ENCODE results near the gene RBCK1.

- no peak for TF ChIP-seq CTCF (IDR thresholded peaks at IDR 0.05; ENCODE audit: extremely low read depth in 1 of 2, insufficient read depth in 1 of 2, low read depth in 1 of 2, low read length in 2 of 2)
- no peak for TF ChIP-seq JUN (IDR thresholded peaks at IDR 0.05; ENCODE audit: borderline replicate concordance, insufficient read depth, insufficient read length, low read depth)
- TF ChIP-seq FOS (IDR thresholded peaks at IDR 0.05; ENCODE audit: borderline replicate concordance, insufficient read depth, low read length) = no peak
- TF ChIP-seq POLR2A (IDR thresholded peaks at IDR 0.05; ENCODE audit: low read depth, low read length) = no peak
- no peak for TF ChIP-seq POLR2AphosphoS5 (IDR thresholded peaks at IDR 0.05; ENCODE audit: insufficient read depth, low read depth, low read length)
- TF ChIP-seq EZH2 (IDR thresholded peaks at IDR 0.05; ENCODE audit: borderline replicate concordance, low read depth, low read length, severe bottlenecking) = no peak
- TF ChIP-seq GATA2 (IDR thresholded peaks at IDR 0.05; ENCODE audit: insufficient read depth, insufficient read length, low read depth, low read length) = no peak
- no peak for TF ChIP-seq MYC (IDR thresholded peaks at IDR 0.05; ENCODE audit: low read depth, low read length)
- TF ChIP-seq, protein P1, sequence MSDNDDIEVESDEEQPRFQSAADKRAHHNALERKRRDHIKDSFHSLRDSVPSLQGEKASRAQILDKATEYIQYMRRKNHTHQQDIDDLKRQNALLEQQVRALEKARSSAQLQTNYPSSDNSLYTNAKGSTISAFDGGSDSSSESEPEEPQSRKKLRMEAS (IDR thresholded peaks at IDR 0.05; ENCODE audit: insufficient read depth, insufficient read length) = no peak
Observed at GRCh38 chr20:367486-367887, 40.6 kb upstream of the RBCK1 start.

Measured in endothelial cell of umbilical vein (primary cell).